Kidney glomerular epithelial cell (primary cell): Measurements from ENCODE around the gene ITGB6.
"Not testable (repeated sequence)": the region's sequence is repeated elsewhere in the genome, so short reads cannot be mapped to it uniquely, and the experiment has no call there.

Experiments
- DNase-seq: peaks from one replicate; lab custom pipeline; 2025; lab: John Stamatoyannopoulos, UW

The ITGB6 gene

DNA sequence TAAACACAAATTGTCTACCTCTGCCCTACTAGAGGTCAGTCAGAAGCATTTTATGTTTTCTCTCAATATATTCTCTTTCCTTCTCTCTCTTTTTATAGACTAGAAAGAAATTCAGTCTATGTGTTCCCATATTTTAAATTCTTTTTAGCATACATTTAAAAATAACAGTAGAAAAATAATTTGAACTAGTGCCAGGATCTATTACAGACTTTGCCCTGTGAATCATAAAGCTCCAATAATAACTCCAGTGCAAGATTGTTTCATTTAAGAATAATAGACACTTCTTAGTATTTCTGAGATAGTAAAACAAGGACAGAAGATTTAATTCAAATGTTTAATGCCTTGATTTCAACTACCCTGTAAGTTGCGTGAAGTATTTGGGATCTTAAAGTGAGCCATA, 60.1 kb downstream of the ITGB6 start:
- DNase-seq = peak; percentile 33

DNA sequence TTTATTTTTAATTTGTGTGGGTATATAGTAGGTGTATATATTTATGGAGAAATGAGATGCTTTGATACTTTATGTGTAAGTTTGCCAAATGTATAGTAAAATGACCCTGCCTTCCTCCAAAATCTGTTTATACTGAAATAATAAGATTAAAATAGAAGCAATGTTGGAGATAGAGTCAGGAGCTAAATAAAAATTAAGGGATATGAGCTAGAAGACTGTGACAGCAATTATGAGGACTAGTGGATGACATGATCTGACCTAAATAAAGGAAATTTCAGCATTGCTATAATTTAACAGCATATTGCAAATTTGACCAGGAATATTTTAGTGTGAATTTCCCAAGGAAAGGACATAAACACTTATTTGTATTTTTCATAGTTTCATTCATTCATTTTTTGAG, 60.7 kb downstream of the ITGB6 start:
- DNase-seq = no peak

DNA sequence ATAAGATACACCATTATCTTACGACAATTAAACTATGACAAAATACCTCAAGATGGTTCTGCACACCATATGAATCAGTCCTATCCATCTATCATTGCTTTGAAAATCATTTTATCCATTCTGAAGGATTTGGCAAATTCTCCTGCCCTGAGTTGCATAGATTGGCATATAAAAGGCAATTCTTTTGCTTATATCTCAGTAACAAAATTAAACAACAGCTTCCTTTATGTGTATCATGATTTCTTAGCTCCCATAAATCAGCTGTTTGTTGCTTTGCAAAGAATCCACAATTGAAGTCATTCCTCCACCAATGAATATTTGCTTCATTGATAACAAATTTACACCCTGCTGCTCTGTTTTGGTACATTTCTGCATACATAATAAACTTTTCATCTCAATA, 61.7 kb downstream of the ITGB6 start:
- no peak for DNase-seq

DNA sequence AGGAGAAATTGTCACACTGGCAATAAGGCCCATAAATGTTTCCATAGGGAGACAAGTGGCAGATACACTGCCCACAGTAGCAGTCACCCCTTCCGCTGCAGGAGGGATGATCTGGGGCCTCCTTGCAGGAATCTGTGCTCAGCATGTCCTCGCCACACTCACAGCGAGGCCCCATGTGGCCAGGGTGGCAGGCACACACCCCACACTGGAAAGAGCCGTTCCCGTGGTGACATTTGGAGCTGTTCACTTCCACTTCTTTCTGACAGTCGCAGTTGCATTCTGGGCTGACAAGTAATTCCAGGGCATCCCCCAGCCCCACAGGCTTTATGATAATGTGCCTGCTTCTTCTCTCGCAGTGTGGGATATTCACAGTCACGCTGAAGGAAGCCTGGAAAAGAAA, 62.6 kb downstream of the ITGB6 start:
- no peak for DNase-seq

DNA sequence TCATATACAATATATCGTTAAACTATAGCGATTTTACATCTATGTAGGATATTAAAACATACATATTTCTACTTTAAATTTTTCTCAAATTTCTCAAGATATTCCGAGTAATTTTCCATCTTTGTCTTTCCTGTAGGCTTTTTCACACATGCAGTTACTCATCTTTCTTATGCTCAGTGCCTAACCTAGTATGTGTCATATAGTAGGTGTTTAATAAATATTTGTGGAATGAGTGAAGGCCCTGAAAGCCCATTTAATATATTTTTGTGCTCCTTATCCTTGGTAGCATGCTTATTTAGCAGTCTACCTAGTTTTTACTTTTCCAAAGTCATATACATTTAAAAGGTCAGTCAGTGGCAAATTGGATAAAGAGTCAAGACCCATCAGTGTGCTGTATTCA, 67.3 kb downstream of the ITGB6 start:
- no peak for DNase-seq

DNA sequence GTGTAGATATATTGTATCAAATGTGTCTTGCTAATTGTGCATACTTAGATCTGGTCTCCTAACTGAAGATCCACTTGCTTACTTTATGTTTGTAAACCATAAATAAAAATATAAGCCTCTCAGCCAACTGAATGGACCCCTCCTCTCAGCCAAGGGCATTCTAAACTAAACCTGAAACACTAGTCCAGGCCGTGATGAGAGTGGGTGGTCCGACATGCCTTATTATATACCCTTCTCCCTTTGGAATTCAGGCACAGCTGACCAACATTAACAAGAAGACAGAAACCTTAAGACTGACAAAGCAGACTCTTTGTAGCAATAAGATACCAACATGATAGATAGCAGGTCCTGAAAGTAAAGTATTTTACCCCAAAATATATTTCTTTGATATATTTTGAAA, 73.3 kb downstream of the ITGB6 start:
- no peak for DNase-seq

DNA sequence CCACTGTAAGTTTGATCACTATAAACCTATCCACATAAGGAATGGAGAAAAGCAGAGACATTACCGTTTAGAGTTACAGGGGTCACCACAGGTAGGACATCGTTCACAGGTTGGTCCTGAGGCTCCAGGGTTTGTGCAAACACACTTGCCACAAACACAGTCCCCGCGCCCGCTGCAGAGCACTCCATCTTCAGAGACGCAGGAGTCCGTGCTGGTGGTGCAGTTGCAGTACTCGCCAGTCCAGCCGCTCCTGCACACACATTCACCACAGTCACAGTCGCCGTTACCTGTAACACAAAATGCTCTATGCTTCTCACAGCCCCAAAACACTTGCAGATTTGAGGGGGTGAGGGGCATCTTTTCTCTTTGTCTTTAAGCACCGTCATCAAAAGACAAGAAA, 73.8 kb downstream of the ITGB6 start:
- DNase-seq = no peak

DNA sequence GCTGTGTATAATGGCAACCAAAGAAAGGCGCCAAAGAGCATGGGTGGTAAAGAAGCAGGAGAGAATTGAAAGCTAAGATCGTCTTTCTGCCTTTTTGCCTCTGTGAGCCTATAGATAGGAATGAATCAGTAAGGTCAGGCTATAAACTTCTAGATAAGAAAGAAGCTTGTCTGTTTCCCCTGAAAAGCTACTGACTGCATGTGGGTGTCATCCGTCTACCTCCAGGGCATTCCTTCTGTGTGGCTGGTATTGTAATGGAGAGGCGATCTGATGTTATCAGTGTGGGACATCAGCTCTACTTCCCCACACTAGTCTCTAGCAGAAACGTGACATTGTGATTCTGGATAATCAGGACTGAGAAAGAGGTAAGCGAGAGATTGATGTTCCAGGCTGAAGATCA, 74.2 kb downstream of the ITGB6 start:
- DNase-seq = no peak

DNA sequence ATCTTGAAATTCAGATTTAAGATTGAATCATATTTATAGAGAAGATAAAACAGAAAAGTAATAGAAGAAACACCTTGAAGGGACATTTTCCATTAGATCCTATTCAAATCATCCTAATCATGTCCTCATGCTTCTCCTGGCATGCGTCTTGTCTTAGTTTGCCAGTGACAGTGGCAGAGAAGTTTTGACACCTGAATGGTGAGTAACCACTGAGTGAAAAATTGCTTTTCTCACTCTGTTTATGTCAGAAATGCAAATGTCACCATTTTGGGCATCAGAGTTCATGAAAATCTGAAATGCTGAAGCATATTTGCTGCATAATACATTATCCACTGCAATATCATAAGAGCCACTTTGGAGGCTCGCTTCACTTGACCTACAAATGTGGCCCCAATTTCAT, 74.7 kb downstream of the ITGB6 start:
- no peak for DNase-seq

DNA sequence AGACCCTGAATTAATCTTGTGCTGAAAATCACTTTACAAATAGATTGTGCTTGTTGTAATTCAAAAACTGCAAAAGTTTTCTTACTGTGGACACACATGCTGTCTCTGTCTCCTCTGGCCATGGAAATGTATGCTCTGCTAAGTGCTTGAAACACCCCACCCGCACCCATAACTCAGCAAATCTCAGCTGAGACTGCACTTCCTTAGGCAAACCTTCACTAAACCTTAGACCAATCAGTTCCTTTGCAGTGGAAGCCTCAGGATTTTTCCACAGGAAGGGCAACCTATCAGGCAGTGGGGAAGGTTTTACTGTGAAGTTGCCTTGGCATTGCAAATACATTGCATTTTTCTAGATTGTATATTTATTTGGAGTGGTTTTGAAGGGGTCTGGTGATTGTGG, 75.5 kb downstream of the ITGB6 start:
- DNase-seq = no peak

DNA sequence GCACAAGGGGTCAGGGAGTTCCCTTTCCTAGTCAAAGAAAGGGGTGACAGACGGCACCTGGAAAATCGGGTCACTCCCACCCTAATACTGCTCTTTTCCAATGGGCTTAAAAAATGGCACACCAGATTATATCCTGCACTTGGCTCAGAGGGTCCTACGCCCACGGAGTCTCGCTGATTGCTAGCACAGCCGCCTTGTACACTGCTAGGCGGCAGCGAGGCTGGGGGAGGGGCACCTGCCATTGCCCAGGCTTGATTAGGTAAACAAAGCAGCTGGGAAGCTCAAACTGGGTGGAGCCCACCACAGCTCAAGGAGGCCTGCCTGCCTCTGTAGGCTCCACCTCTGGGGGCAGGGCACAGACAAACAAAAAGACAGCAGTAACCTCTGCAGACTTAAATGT, 85.4 kb downstream of the ITGB6 start:
- DNase-seq = not testable (repeated sequence)

DNA sequence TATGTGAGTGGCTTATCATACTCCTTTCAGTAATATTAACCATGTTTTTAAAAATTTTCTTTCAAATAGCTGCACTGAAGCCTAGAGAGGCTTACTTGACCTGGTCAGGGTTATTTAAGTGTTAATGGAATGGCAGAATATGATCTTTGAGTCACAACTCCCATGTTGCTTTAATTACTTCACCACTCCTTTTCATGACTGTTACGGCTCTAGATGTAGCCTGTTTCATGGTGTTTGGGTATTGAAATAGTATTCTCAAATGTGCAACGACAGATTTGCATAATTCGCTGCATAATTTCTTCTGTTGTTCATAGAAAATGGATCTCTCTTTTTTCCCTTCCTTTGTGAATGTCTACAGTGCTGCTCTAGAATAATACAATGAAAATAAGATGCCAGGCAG, 86.1 kb downstream of the ITGB6 start:
- DNase-seq = no peak

DNA sequence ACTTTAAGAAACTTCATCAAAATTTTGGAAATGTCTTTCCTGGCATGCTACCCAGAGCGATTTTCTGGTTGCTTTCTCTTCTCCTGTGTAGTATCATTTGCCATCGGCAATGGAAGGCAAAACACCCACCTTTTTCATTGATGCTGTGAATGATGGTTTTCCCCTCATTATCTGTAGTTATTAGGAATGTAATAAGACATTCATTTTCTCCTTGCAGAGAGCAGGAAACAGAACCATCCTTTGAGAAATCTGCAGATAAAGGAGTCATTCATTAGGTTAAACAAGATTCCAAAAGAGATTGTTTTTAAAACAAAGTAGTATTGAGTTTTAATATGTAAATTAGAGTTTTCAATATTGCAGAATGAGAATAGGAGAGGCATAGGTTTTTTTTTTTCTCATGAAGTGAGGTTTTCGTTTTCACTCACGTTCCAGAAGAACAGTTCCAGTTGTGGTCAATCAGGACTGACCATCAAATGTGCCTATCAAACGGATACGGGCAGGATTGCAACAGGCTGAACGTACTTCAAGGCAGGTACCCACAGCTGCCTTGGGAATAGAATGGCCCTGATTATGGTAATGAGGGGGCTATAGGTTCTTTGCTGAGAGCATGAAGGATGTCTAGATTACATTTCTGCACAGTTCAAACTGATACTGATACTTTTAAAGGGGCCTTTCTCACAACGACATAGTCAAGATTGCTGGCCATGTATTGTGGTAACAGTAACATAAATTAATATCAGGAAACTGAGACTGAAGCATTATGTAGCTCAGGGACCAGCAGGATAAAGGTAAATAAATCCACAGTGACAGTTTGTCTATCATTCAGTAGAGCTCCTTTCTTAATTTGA, 87.9 kb downstream of the ITGB6 start:
- no peak for DNase-seq

DNA sequence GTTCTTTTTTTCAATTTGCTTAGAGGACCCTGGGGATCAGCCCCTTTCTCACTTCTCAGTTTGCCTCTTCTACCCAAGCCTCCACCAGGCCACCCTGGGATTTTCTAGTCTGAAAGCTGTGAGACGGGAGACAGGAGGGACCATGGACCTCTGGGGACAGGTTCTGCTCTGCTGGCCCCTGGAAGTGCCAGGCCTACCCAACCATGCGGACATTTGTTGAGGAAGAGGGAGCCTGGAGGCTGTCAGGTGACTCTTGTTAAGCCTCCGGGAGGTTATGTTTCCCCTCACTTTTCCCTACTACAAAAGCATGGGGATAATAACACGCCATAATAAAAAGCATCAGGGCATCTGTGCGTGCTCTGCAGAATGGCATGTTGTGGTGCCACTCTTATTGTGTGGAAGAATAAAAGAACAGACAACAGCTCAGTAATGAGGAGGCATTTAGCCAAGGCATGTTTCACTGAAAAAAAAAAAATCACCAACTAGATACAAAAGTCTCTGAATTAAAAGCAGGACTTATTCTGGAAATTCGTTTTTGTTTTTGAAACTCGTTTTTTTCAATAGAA, 89.3 kb downstream of the ITGB6 start:
- DNase-seq = no peak

DNA sequence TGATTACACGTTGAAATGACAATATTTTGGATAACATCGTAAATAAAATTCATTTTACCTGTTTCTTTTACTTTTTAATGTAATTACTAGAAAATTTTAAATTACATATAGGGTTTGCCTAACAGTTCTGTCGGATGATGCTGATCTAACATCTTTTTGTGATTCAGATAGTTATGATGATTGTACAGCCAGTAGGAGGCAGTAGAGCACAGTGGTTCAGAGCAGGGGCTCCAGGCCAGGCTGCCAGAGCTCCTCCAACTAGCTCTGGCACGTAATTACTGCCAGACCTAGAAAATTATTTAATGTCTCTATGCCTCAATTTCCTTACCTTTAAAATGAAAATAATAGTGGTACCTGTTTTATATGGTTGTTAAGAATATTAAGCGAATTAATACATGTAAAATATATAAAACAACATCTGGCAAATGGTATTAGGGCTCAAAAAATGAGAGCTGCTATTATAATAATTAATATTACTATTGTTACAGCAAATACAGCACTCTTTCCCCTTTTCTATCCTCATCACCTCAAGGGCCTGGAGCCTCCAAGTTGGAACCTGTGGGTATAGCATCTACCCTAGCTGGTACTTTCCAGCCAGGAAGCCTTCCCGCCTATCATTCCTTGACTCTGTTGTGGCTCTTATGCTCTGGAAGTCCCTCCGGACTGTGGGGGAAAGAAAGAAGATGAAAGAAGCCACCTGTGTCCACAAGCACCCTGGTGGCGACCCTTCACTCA, 90.0 kb downstream of the ITGB6 start:
- peak; percentile 91 for DNase-seq

DNA sequence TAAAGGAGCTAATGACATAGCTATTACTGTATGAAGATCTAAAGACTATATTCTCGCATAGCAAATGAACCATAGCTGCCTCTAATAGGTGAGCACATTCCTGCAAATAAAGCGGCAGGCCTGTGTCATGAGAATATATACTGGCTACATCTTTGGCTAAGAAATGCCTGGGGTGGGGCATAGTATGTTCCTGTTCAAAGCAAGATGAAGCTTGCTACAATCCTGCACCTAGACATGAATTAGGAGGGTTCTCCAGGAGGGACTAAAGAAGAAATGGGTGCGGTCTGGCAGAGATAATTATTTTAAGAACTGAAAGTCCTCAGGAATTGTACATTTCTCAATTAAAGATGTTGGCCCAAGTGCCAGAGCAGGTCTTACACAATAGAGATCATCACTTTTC, 90.8 kb downstream of the ITGB6 start:
- no peak for DNase-seq

DNA sequence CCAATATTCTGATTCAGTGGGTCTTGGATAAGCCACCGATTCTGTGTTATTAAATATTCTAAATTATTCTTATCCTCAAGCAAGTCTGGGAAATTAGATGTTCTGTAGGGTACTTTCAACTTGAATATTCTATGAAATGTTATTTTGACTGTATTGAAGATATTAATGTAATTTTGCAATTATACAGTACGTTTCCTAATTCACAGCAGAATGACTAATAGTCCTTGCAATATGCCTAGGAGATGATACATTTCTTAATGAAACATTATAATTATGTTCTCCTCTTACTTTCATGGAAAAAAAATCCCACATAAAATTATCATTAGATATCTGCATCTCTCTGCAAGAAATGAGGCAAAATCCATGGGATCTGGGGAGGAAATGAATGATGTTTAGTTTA, 91.4 kb downstream of the ITGB6 start:
- no peak for DNase-seq

DNA sequence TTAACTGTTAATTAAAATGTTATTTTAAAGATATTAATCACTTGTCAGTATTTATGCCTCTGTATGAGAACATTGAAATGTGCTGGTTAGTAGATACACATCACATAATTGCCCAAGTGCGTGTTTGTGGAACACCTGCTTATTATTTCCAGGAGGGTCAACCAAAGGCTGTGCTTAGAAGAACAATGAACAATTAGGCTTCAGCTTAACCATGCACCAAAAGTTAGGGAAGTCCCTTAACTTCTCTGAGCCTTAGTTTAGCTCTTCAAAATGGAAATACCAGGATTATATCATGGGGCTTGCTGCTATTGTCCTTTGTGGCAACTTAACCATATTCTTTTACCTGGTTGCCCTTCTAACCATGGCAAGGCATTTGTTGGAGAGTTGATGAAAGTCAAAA, 94.7 kb downstream of the ITGB6 start:
- DNase-seq = no peak

DNA sequence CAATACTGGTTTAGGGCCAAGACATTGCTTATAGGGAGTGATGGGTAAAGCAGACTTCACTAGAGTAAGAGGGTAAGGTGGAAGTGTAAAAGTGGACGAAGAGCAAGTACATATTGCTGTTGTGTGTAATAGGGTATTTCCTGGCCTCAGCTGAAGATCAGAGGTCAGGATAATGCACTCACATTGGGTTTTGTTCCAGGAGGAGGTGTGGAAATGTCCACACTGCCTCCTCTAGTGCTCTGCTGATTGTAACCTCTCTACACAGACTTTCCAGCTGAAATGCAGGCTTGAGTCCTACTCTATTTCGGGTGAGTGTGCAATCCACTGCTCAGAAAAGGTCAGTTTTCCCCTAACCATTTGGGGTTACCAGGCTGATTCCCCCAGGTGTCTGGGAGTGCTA, 96.0 kb downstream of the ITGB6 start:
- DNase-seq = no peak

DNA sequence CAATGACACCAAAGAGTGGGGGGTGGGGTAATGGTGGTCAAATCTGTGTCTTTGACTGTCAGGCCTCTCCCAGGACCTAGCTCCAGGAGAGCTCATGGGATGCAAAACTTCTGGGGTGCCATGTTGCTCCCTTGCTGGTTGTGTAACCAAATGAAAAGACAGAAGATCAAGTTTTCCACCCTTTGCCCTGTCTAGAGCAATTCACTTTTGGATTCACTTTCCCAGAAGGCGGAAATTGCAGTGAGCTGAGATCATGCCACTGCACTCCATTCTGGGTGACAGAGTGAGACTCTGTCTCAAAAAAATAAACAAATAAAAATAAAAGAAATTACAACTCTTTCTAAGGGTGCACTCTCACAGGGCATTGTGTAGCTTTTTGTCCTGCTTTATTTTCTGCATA, 102.7 kb downstream of the ITGB6 start:
- no peak for DNase-seq

DNA sequence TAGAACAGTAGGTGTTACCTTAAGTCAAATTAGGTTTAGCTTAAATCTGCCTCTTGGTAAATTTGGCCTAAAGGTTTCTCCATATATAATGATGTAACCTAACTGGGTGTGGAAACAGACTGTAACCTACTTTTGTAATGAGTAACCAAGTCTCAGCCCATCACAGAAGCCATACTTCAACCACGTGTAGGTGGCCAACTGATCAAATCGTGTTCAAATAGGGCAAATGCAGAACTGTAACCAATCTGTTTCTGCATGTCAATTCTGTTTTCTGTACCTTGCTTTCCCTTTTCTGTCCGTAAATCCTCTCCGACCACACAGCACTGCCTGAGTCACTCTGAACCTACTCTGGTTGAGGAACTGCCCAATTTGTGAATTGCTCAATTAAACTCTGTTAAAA, 103.7 kb downstream of the ITGB6 start:
- DNase-seq = no peak

DNA sequence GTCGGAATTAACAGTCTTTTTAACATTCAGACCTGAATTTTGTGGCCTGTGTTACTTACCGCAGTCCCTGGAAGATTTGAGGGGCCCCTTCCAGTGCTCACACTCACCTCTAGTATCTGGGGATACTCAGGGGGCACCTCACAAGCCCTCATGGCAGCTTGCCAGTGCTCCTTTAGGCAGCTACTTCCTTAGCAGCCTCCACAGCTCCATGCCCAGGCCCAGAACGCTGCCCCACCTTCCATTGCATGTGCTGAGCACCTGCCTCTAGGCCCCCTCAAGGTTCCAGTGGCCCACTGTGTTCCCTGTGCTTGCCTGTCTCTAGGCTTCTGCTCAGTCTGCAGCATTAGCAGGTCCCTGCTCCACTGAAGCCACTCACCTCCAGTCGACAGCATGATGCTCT, 107.6 kb downstream of the ITGB6 start:
- no peak for DNase-seq

DNA sequence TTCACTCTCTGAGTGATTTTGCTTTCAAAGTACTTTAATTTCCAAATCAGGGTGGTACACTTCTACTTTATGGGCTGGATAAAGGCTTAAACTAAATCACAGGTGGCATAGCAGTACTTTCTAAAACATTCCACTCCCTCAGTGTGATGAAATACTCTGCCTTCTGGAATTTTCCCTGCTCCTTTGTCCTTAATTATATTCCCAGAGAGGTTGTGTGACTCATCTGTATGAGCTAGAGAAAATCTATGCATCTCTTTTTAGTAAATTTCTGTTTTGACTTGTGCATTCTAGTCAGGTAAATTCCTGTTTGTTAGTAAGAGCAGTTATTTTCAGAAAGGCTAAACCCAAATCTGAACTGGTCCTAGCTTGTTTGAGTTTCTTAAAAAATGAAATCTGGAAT, 108.7 kb downstream of the ITGB6 start:
- DNase-seq = peak; percentile 15
